Raji (cell line): Measurements from ENCODE around the gene ZNF467.

ENCODE experiments used
- POLR2A ChIP-seq: IDR thresholded peaks from 2 replicates; pipeline ENCODE4 v1.6.1; 2011; ENCODE audit warnings: low read depth, low read length, control low read depth; ENCODE audit not compliant: insufficient read depth

Gene ZNF467, protein sequence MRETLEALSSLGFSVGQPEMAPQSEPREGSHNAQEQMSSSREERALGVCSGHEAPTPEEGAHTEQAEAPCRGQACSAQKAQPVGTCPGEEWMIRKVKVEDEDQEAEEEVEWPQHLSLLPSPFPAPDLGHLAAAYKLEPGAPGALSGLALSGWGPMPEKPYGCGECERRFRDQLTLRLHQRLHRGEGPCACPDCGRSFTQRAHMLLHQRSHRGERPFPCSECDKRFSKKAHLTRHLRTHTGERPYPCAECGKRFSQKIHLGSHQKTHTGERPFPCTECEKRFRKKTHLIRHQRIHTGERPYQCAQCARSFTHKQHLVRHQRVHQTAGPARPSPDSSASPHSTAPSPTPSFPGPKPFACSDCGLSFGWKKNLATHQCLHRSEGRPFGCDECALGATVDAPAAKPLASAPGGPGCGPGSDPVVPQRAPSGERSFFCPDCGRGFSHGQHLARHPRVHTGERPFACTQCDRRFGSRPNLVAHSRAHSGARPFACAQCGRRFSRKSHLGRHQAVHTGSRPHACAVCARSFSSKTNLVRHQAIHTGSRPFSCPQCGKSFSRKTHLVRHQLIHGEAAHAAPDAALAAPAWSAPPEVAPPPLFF

DNA sequence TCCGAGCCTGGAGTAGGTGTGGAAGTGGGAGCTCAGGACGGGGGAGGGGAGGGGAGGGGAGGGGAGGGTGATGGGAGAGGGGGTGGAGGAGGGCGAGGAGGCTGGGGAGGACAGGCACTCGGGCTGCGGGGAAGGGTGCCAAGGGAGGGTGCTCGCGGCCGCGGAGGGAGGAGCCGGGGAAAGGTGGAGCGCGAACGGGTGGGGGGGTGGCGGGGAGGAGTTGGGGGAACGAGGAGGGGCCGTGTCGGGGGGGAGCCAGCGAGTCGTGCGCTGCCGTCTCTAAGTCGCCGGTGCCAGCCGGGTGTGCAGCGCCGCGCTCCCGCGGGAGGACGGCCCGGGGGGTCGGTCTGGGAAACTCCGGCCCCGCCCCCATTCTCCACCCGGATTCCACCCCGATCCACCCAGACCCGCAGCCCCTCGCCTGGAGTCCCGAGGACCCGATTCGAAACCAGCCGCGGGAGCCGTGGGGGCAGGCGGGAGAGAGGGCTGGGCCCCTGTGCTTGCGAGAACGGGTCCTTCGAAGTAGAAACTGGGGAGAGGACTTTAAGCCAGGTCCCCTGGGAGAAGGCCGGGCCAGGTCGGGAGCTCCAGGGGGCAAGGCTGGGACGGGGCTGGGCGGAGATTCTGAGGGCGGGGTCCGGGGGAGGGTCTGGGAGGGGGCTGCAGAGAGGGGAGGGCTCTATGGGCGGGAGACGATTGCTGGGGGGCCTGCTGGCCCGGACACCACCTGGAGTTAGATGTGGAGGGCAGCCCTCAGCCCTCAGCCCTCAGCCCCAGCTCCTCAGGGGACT is at the start of gene ZNF467:
Gene ZNF467, minus strand, starts transcription at position 143 of the 791 bp plus-strand sequence. CDS start 2,556 bp downstream, outside the sequence.
- TF ChIP-seq POLR2A, result no peak

- TF ChIP-seq POLR2A, result no peak
Observed at GRCh38 chr7:149822353-149822943, 49.1 kb upstream of the ZNF467 start.

DNA sequence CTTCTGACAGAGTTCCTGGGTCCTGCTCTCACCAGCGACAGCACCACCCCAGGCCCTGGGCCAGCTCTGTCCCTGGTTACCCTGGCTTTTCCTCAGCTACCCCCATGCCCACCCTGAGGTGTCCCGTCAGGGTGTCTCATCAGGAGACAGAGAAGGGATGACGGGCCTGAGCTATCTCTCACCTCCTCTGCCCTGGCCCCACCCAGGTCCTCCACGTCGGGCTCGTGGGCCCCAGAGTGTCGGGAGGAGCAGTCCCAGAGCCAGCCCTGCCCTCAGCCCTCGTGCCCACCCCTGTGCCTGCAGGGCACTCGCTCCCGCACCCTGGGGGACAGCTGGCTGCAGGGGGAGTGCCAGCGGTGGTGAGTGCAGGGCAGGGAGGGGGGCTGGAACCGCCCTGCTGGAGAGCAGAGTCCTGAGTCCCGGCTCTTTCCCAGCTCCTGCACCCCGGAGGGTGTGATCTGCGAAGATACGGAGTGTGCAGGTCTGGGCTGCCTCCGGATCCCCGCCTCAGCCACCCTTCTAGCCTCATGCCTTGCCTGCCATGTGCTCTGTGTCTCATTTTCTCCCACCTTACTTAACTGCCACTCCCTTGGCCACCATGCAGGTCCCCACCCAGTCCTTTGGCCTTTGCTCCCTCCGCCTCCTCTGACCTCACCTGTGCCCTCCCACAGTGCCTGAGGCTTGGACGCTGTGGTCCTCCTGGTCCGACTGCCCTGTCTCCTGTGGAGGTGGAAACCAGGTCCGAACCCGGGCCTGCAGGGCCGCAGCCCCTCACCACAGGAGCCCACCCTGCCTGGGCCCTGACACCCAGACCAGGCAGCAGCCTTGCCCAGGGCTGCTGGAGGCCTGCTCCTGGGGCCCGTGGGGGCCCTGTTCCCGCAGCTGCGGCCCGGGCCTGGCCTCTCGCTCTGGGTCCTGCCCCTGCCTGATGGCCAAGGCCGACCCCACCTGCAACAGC is 48.1 kb upstream of the ZNF467 start:
- no peak for TF ChIP-seq POLR2A

DNA sequence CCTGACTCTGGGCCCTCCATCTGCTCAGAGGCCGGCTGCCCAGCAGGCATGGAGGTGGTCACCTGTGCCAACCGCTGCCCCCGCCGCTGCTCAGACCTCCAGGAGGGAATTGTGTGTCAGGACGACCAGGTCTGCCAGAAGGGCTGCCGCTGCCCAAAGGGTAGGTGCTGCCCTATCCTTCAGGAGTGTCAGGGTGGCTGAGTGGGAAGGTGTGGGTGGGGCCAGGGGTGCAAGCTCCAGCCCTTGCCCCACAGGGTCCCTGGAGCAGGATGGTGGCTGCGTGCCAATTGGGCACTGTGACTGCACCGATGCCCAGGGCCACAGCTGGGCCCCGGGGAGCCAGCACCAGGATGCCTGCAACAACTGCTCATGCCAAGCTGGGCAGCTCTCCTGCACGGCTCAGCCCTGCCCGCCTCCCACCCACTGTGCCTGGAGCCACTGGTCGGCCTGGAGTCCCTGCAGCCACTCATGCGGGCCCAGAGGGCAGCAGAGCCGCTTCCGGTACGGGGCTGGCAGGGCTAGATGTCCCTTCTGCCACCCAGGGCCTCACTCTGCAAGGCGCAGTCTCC is 47.3 kb upstream of the ZNF467 start:
- TF ChIP-seq POLR2A, result no peak

DNA sequence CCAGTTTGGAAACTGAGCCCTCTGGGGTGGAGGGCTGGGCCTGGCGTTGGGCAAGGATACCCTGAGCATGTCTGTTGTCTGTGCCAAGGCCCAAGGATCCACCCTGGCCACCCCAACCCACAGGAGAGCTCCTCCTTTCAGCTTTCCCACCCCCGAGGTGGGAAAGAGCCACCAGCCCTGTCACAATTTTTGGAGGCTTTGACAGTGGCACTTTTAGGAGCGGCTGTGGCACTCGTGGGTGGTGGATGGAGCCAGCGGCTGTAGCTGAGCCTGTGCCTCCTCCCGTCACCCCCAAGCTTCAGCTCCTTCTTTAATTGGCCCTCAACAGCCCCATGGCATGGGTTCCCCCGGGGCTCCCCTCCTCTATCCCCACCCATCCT is 46.6 kb upstream of the ZNF467 start:
- no peak for TF ChIP-seq POLR2A

- no peak for TF ChIP-seq POLR2A
Observed at GRCh38 chr7:149819141-149819960, 46.0 kb upstream of the ZNF467 start.

DNA sequence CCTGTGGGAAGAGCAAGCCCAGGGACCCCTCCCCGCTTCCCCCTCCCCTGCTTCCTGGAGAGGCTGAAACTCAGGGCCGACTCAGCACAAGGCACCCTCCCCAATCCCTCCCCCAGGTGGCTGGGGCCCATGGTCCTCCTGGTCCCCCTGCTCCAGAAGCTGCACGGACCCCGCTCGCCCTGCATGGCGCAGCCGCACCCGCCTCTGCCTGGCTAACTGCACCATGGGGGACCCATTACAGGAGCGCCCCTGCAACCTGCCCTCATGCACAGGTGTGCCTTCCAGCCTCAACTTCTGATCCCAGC is 45.1 kb upstream of the ZNF467 start:
- no peak for TF ChIP-seq POLR2A

DNA sequence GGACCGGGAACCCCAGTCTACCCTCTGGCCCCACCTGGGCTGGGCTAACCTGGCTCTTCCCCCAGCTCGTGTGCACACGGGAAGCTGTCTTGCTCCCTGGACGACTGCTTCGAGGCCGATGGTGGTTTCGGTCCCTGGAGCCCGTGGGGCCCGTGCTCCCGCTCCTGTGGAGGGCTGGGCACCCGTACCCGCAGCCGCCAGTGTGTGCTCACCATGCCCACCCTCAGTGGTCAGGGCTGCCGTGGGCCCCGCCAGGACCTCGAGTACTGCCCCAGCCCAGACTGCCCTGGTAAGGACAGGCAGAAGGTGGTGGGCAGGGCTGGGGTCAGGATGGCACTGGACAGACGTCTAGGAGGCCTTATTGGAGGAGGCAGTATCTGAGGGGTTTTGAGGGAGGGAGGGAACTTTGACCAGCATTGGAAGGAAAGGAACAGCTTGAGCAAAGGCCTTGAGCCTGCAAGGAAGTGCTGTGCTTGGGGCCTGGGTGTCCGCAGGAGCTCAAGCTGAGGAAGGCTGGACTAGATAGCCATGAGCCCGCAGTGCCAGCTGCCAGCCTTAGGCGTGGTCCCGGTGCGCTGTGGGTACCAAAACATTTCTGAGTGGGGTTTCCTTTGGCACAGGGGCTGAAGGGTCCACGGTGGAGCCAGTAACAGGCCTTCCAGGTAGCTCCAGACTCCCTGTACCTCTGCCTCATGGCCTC is 44.6 kb upstream of the ZNF467 start:
- TF ChIP-seq POLR2A, result no peak

DNA sequence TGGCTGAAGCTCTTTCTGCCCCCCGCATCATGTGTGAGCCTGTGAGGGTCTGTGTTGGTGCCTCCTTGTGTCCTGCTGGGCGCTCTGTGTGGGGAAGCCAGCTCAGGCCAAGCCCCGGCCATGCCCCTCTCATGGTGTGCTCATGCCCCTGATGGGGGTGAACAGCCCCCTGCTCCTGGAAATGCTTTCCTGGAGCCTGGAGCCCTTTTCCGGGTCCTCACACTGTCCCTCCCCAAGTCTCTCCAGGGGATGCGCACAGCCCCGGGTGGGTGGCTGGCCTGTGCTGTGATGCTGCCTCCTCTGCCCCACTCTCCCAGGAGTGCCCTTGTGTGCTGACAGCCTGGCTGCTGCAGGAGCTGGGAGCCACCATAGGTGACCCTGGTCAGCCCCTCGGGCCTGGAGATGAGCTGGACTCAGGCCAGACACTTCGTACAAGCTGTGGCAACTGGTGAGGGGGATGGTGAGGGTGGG is 43.9 kb upstream of the ZNF467 start:
- no peak for TF ChIP-seq POLR2A

DNA sequence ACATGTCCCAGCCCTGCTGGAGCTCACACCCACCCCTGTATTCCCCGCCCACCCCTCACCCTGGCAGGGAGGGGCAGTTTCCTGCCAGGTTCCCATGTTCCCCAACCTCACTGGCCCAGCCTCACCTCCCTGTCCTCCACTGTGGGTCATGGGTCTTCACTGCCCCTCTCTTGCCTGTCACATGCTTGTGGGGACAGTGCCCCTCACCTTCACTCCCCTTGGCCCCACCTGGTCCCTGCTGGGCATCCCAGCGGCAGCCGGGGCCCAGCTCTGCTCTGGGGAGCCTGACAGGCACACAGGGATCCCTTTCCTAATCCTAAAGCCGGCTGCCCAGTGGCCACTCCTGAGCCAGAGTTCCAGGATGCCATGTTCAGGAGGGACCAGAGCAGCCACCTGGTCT is 43.4 kb upstream of the ZNF467 start:
- TF ChIP-seq POLR2A, result no peak

- TF ChIP-seq POLR2A, result no peak
Observed at GRCh38 chr7:149816267-149816751, 42.9 kb upstream of the ZNF467 start.

GRCh38 chr7:149815661-149816266 is 42.4 kb upstream of the ZNF467 start:
- TF ChIP-seq POLR2A, result no peak
